GM12872 (cell line): ENCODE results near the gene ADAMTS1.

ENCODE experiments used
- TF ChIP-seq, protein P1 (sequence below): IDR thresholded peaks from 3 replicates; pipeline ENCODE4 v1.5.1; 2011; ENCODE audit warnings: low read depth, mild to moderate bottlenecking, low read length, moderate library complexity; ENCODE audit not compliant: insufficient read depth

The ADAMTS1 gene

DNA sequence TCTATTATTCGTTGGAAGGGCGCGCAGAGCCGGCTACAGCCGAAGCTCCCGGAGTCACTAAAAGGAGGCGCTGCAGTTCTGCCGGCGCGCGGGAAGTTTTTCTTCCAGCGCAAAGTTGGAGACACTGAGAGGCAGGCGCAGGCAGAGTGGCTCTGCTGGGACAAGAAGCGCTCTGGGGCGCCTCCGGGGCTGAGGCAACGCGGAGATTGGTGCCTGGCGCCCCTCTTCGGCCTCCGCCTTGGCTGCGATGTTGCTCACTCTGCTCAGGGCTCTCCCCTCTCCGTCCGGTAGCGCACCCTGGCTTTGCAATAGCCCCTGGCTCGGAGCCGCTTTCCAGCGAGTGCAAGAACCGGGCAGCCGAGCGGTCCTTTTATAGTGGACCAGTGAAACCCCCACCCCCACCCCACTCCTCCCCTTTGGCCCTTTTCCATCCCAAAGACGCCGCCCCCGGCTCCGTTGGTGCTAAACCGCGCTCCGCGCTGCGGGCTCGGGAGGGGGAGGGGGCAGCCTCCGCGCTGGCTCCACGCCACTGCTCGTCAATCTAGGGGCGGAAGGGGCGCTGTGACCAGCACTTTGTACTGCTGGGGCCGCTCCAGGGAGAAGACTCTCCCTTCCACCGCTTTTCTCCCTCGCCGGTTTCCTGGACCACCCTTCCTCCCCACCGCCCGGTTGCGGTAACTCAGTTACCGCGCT is at the start of gene ADAMTS1:
TSS of gene ADAMTS1 (minus strand) at position 344 of the 693 bp plus-strand sequence. CDS start 455 bp downstream, outside the sequence.
- TF ChIP-seq, protein P1, sequence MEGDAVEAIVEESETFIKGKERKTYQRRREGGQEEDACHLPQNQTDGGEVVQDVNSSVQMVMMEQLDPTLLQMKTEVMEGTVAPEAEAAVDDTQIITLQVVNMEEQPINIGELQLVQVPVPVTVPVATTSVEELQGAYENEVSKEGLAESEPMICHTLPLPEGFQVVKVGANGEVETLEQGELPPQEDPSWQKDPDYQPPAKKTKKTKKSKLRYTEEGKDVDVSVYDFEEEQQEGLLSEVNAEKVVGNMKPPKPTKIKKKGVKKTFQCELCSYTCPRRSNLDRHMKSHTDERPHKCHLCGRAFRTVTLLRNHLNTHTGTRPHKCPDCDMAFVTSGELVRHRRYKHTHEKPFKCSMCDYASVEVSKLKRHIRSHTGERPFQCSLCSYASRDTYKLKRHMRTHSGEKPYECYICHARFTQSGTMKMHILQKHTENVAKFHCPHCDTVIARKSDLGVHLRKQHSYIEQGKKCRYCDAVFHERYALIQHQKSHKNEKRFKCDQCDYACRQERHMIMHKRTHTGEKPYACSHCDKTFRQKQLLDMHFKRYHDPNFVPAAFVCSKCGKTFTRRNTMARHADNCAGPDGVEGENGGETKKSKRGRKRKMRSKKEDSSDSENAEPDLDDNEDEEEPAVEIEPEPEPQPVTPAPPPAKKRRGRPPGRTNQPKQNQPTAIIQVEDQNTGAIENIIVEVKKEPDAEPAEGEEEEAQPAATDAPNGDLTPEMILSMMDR = no peak

DNA sequence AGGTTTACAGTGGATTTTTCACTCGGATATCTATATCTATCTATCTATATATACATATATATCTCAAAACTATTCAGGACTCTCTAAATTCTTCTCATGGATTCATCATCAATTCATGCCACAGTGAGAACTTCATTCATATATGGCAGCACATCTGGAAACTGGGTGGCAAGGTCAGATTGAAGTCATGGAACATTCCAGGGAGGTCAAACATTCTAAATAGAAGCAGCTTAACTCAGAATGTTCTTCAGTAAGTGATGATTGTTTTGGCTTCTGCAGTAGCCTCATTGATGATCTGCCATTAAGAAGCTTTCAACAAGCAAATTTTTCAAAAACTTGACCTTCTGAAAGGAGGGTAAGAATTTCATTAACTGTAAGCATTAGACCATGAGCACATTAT is 46.9 kb upstream of the ADAMTS1 start:
- TF ChIP-seq, protein P1 = no peak

DNA sequence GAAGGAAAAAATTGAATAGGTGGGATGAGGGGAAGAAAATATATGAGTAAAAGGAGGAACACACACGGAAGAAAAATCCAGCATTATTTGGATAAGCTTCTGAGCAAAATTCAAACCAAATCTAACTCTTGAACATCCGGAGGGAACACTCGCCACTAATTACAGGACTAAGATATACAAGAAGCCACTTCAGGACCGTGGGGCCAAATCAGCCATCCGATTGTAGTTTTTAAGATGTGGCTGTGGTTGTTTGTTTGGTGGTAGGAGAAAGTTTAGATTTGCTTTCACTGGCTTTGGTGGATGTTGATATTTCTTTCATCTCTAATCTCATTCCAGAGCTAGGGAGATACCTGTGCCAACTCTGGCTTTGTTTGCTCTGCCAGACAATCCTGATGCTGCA is 43.7 kb upstream of the ADAMTS1 start:
- TF ChIP-seq, protein P1 = no peak

DNA sequence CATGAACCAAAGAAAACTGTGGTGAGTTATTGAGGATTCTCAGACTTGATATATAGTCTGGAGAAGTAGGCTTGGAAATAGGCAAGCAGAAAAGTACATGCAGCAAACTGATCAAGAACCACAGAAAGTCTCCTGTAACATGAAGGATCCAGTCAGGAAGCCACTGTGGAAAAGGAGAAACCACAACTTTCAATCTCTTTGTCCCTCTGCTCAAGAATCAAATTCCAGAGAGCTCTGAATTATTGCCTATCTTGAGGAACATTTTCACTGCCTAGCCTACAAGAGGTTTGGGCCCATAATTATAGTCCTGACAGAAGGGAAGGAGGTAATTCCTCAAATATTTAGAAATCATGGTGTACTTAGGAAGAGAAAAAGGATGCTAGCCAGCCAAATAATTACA is 43.0 kb upstream of the ADAMTS1 start:
- TF ChIP-seq, protein P1 = no peak

DNA sequence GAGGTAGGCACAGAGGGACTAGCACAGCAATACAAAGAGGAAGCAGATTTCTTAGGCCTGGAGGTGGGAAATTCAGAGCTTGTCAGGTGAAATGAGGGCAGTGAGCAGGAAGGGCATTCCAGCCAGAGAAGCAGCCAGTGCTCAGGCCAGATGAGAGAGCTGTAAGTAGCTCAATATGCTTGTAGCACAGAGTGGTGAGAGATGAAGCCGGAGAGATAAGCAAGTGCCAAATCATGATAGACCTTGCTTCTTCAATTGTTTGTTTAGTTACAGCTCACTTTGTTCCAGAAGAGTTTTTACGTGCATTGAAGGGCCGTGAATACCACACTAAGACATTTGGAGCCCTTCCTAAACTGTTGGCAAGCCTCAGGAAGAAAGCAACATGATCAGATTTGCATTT is 42.0 kb upstream of the ADAMTS1 start:
- TF ChIP-seq, protein P1 = no peak

DNA sequence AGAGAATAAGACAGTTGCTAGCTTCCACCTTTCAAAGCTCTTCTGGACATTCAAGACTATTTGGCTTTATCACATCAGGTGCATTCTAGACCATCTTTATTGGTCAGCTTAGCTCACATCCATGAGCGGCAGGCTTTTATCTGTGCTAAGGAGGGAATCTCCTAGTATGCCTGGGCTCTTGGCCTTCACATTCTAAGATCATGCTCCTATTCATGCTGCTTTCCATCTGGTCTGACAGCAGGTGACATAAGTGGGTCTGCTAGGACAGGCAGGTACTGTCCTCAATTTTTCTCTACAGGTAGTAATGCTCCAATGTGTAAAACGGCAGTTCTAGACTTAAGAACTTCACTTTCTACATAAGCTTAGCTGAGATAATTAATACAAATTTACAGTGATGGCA is 39.2 kb upstream of the ADAMTS1 start:
- TF ChIP-seq, protein P1 = no peak

DNA sequence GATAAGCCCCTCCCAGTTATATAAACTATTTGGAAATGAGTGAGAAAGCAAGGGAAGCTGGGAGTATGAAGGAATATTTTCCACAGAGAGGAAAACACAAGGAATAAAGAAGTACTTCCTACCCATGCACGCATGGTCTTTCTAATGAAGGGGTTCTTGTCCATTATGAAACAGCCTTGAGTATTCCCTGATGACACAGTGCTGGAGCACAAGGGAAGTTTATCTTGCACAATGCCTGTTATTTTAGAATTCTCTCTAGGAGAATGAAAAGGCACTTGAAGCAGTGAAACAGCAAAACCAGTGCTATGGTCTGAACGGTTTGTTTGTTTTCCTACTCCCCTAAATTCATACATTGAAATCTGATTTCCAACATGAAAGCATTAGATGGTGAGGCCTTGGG is 38.6 kb upstream of the ADAMTS1 start:
- TF ChIP-seq, protein P1 = no peak
